HG03439 (cell line): ENCODE data around the gene VILL.
A peak's percentile ranks its signal among the peaks of the same experiment; 100 is the strongest.
"Not testable (repeated sequence)": the region's sequence is repeated elsewhere in the genome, so short reads cannot be mapped to it uniquely, and the experiment has no call there.

Experiments
- ATAC-seq: cut with Tn5 transposase; IDR thresholded peaks from one replicate; pipeline ENCODE4 v1.9.1; 2021; ENCODE audit warnings: mild to moderate bottlenecking, moderate library complexity; ENCODE audit not compliant: unreplicated experiment

The VILL gene

GRCh38 chr3:37985637-37986320 lies 4.8 kb upstream of the VILL start:
- ATAC-seq: no peak

- ATAC-seq: no peak
Measured at GRCh38 chr3:37986479-37987314, 3.9 kb upstream of the VILL start.

- no peak for ATAC-seq
Measured at GRCh38 chr3:37987315-37987697, 3.3 kb upstream of the VILL start.

- no peak for ATAC-seq
Measured at GRCh38 chr3:37987751-37988179, 2.8 kb upstream of the VILL start.

GRCh38 chr3:37988376-37988775 lies 2.2 kb upstream of the VILL start:
- not testable (repeated sequence) for ATAC-seq

- ATAC-seq: no peak
Measured at GRCh38 chr3:37988931-37989525, 1.6 kb upstream of the VILL start.

GRCh38 chr3:37989821-37990480 lies 635 bp upstream of the VILL start:
- no peak for ATAC-seq

- no peak for ATAC-seq
Measured at GRCh38 chr3:37991109-37991508, 523 bp downstream of the VILL start.

GRCh38 chr3:37991823-37992222 lies 1.2 kb downstream of the VILL start:
- ATAC-seq: no peak

- ATAC-seq: no peak
Measured at GRCh38 chr3:37992271-37993066, 1.9 kb downstream of the VILL start.

- no peak for ATAC-seq
Measured at GRCh38 chr3:37993067-37993455, 2.5 kb downstream of the VILL start.

GRCh38 chr3:37993460-37993819 lies 2.9 kb downstream of the VILL start:
- no peak for ATAC-seq

GRCh38 chr3:37993820-37994638 lies 3.4 kb downstream of the VILL start:
- peak; percentile 42 for ATAC-seq

- no peak for ATAC-seq
Measured at GRCh38 chr3:37994639-37994972, 4.0 kb downstream of the VILL start.

GRCh38 chr3:37995652-37996641 lies 5.4 kb downstream of the VILL start:
- no peak for ATAC-seq

GRCh38 chr3:37996785-37997301 lies 6.3 kb downstream of the VILL start:
- ATAC-seq: peak; percentile 65

GRCh38 chr3:37997342-37997741 lies 6.8 kb downstream of the VILL start:
- no peak for ATAC-seq

GRCh38 chr3:37997791-37998370 lies 7.3 kb downstream of the VILL start:
- no peak for ATAC-seq
